Spleen (tissue), 7 donors: Measurements from ENCODE around the gene SFPQ.

Experiments
- POLR2A ChIP-seq, 3 donors: fragments of 450-650 bp; IDR thresholded peaks; one replicate each; pipeline ENCODE4 v1.5.1; 2017; ENCODE audit warnings: antibody characterized with exemption in 3 of 3, mild to moderate bottlenecking in 1 of 3
- TF ChIP-seq, protein P1 (sequence below), 11 experiments: fragments of 200-600 bp in 7 of 11; fragments of 450-650 bp in 4 of 11; sonication (generic) in 4 of 11; IDR thresholded peaks in 8 of 11; conservative IDR thresholded peaks in 3 of 11; 1 replicate in 7 of 11; 2 replicates in 4 of 11; pipeline versions ENCODE4 v1.4.0 to v1.8.0; 2016 to 2021; ENCODE audit warnings: antibody characterized with exemption in 11 of 11, inconsistent platforms in 4 of 11, mild to moderate bottlenecking in 1 of 11
- donor health status: DM: no; HTN: no; CAD: no; lungs with moderate emphysema.
- donor health status: DM: no; HTN: no; CAD: no.
- donor health status: DM: no; HTN: no; CAD: no.

DNA sequence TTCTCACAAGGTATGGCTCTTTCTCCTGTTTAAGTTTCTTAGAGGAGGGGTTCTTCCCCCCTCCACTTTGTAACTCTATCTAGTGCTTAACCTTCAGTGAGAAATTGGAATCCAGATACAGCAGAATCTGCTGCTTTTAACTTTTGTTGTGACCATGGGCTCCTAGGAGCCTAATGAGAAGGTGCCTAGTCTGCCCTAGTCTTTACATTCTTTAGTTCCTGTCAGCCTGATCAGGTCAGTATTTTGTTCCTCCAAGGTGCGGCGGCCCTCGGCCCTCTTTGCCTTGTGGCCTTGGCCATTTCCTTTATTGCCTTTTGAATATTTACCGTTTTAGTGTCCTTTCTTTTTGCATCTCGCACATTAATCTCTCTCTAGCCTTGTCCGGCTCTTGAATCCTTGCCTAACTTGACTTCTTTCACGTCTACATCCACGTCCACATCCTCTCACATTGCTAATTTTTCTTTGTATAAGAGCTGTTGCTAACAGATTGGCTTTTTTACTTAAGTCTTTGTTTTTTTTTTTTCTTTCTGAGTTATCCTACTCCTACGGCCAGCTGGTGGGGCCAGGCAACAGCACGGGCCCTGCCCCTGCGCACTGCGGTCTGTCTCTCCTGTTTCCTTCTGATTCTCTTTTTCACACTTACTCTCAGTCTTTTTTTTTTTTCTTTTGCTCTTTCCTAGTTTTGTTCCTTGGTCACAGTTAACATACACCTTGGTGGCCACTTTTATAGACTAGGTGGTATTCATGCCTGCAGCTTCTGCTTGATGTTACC is 49.0 kb downstream of the SFPQ start:
- TF ChIP-seq, protein P1, sequence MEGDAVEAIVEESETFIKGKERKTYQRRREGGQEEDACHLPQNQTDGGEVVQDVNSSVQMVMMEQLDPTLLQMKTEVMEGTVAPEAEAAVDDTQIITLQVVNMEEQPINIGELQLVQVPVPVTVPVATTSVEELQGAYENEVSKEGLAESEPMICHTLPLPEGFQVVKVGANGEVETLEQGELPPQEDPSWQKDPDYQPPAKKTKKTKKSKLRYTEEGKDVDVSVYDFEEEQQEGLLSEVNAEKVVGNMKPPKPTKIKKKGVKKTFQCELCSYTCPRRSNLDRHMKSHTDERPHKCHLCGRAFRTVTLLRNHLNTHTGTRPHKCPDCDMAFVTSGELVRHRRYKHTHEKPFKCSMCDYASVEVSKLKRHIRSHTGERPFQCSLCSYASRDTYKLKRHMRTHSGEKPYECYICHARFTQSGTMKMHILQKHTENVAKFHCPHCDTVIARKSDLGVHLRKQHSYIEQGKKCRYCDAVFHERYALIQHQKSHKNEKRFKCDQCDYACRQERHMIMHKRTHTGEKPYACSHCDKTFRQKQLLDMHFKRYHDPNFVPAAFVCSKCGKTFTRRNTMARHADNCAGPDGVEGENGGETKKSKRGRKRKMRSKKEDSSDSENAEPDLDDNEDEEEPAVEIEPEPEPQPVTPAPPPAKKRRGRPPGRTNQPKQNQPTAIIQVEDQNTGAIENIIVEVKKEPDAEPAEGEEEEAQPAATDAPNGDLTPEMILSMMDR (IDR thresholded peaks at IDR 0.05 in 8 of 11, conservative IDR thresholded peaks at IDR 0.05 in 3 of 11) = no peak
- TF ChIP-seq POLR2A (IDR thresholded peaks at IDR 0.05) = no peak
